GM23248 (cell line): ENCODE measurements around the gene ABL1. TPM values are rescaled to one million over a fixed set of nuclear protein-coding genes. Genes with fewer than 3 reads are reported as not detected.

Experiments
- DNase-seq: peaks from one replicate; pipeline ENCODE4 v3.0.0-alpha.2; 2015
- H2AFZ ChIP-seq: fragments of 200-600 bp; sonication (generic); 2 replicates; pipeline ENCODE4 v1.6.1; 2016; ENCODE audit warnings: antibody characterized with exemption
- H3F3A ChIP-seq: fragments of 200-600 bp; sonication (generic); 2 replicates; pipeline ENCODE4 v1.6.1; 2016; ENCODE audit warnings: mild to moderate bottlenecking, antibody characterized with exemption, mixed run types; ENCODE audit not compliant: insufficient read depth
- H3K27ac ChIP-seq: fragments of 200-600 bp; sonication (generic); 2 replicates; pipeline ENCODE4 v1.5.1; 2016; ENCODE audit warnings: mild to moderate bottlenecking
- H3K27me3 ChIP-seq: fragments of 200-600 bp; sonication (generic); replicated peaks from 2 replicates; pipeline ENCODE4 v1.6.1; 2016; ENCODE audit warnings: mild to moderate bottlenecking; ENCODE audit not compliant: insufficient read depth
- H3K36me3 ChIP-seq: fragments of 200-600 bp; sonication (generic); 2 replicates; pipeline ENCODE4 v1.6.1; 2016; ENCODE audit warnings: low read depth, mild to moderate bottlenecking
- H3K4me1 ChIP-seq: fragments of 200-600 bp; sonication (generic); 2 replicates; pipeline ENCODE4 v1.6.1; 2016; ENCODE audit warnings: mild to moderate bottlenecking; ENCODE audit not compliant: insufficient read depth
- H3K4me2 ChIP-seq: fragments of 200-600 bp; sonication (generic); one replicate; pipeline ENCODE4 v1.6.1; 2016; ENCODE audit warnings: mild to moderate bottlenecking; ENCODE audit not compliant: unreplicated experiment
- H3K4me3 ChIP-seq: fragments of 200-600 bp; sonication (generic); 2 replicates; pipeline ENCODE4 v1.5.1; 2016; ENCODE audit warnings: mild to moderate bottlenecking
- H3K79me2 ChIP-seq: fragments of 200-600 bp; sonication (generic); 2 replicates; pipeline ENCODE4 v1.6.1; 2016; ENCODE audit warnings: mild to moderate bottlenecking; ENCODE audit not compliant: insufficient read depth
- H3K9ac ChIP-seq: fragments of 200-600 bp; sonication (generic); 2 replicates; pipeline ENCODE4 v1.6.1; 2016; ENCODE audit warnings: mild to moderate bottlenecking
- H3K9me2 ChIP-seq: fragments of 200-600 bp; sonication (generic); 2 replicates; pipeline ENCODE4 v1.6.1; 2016; ENCODE audit warnings: mixed run types, mild to moderate bottlenecking, moderate library complexity; ENCODE audit not compliant: insufficient read depth
- H3K9me3 ChIP-seq: fragments of 200-600 bp; sonication (generic); one replicate; pipeline ENCODE4 v1.6.1; 2017; ENCODE audit warnings: low read depth
- H4K20me1 ChIP-seq: fragments of 200-600 bp; sonication (generic); 2 replicates; pipeline ENCODE4 v1.6.0; 2016; ENCODE audit not compliant: insufficient read depth
- EZH2 ChIP-seq: fragments of 200-600 bp; sonication (generic); IDR thresholded peaks from 2 replicates; pipeline ENCODE4 v1.6.1; 2018; ENCODE audit warnings: antibody characterized with exemption, mild to moderate bottlenecking; ENCODE audit not compliant: insufficient read depth, poor library complexity, severe bottlenecking
- EZH2phosphoT487 ChIP-seq: fragments of 200-600 bp; sonication (generic); IDR thresholded peaks from 2 replicates; pipeline ENCODE4 v1.6.1; 2018; ENCODE audit warnings: antibody characterized with exemption, moderate library complexity, mild to moderate bottlenecking, low read depth; ENCODE audit not compliant: insufficient read depth
- WGBS, 2 experiments: methylation state at CpG; one replicate each; pipeline ENCODE4 v1.1.6; 2015 to 2017; ENCODE audit warnings: low lambda C conversion rate in 2 of 2, low coverage in 1 of 2; ENCODE audit errors: missing lambda C conversion rate in 2 of 2; 5-methylcytosine and 5-hydroxymethylcytosine counted together
- in situ Hi-C: fragments of 300-500 bp; cut with MboI; formaldehyde crosslinking; loops from 2 replicates; pipeline ENCODE4 v1.15.0; 2020
- polyA plus RNA-seq: library from polyadenylated mRNA; unstranded; fragments of >200 nt; fragmentation: Nextera tagmentation; extraction: Ambion mirVana; gene quantifications from 2 replicates; pipeline ENCODE4 v1.2.1, GENCODE V29; 2016
- total RNA-seq: library from RNA; depleted of rRNA; stranded (reverse); fragments of >200 nt; shearing (Covaris generic); gene quantifications from 2 replicates; pipeline ENCODE4 v1.2.3, GENCODE V29; 2014

Gene ABL1
- total and polyA plus RNA-seq, 2 experiments from 2014 or later: 22.9 to 66.1 TPM

- Histone ChIP-seq H3K9ac (no peak overlapping the region), H3F3A (peaks cover 13% of the 10 kb centered on the region; the same call in 1 of the 2 replicates), H3K9me3 (no peaks in the 10 kb centered on the region), H3K36me3 (no peaks in the 10 kb centered on the region), H3K4me3 (no peak overlapping the region), H3K9me2 (no peaks in the 10 kb centered on the region), H3K4me1 (peaks cover 22% of the 10 kb centered on the region), H3K27me3 (no peaks in the 10 kb centered on the region), H3K79me2 (no peaks in the 10 kb centered on the region), H4K20me1 (no peaks in the 10 kb centered on the region), H3K4me2 (no peak overlapping the region), H3K27ac (no peak overlapping the region), H2AFZ (no peak overlapping the region)
- WGBS, 2 experiments: 35 to 40% methylated on average over 12 to 14 of the region's 14 CpGs
- peak; percentile 64 for DNase-seq
- in situ Hi-C loops: no loop called here
- TF ChIP-seq EZH2 (no peak), EZH2phosphoT487 (no peak)
Observed at GRCh38 chr9:130927995-130928900, 93.2 kb downstream of the ABL1 start.

GRCh38 chr9:130929571-130930038, 94.6 kb downstream of the ABL1 start:
- H2AFZ ChIP-seq: no peak overlapping the region
- in situ Hi-C loops: no loop called here
- H3K27me3 ChIP-seq: no peaks in the 10 kb centered on the region
- peaks cover 13% of the 10 kb centered on the region; the same call in 1 of the 2 replicates for H3F3A ChIP-seq
- TF ChIP-seq EZH2 (no peak), EZH2phosphoT487 (no peak)
- H3K4me1 ChIP-seq: peaks cover 24% of the 10 kb centered on the region
- no peaks in the 10 kb centered on the region for H3K9me3 ChIP-seq
- no peaks in the 10 kb centered on the region for H3K79me2 ChIP-seq
- H3K27ac ChIP-seq: no peak overlapping the region
- H3K9ac ChIP-seq: no peak overlapping the region
- no peak overlapping the region for H3K4me2 ChIP-seq
- H3K9me2 ChIP-seq: no peaks in the 10 kb centered on the region
- H3K36me3 ChIP-seq: no peaks in the 10 kb centered on the region
- 87 to 92% methylated on average over 35 to 36 of the region's 36 CpGs for WGBS, 2 experiments
- no peaks in the 10 kb centered on the region for H4K20me1 ChIP-seq
- DNase-seq: no peak
- H3K4me3 ChIP-seq: no peak overlapping the region

- no peak overlapping the region for H3K4me2 ChIP-seq
- 89 to 95% methylated on average over 10 to 23 of the region's 23 CpGs for WGBS, 2 experiments
- H3K4me1 ChIP-seq: peaks cover 24% of the 10 kb centered on the region
- H2AFZ ChIP-seq: no peak overlapping the region
- H3K9me2 ChIP-seq: no peaks in the 10 kb centered on the region
- H3K9me3 ChIP-seq: no peaks in the 10 kb centered on the region
- H3K27me3 ChIP-seq: no peaks in the 10 kb centered on the region
- H3K79me2 ChIP-seq: no peaks in the 10 kb centered on the region
- H3K4me3 ChIP-seq: no peak overlapping the region
- H3F3A ChIP-seq: peaks cover 19% of the 10 kb centered on the region; the same call in 1 of the 2 replicates
- H3K36me3 ChIP-seq: no peaks in the 10 kb centered on the region
- in situ Hi-C loops: no loop called here
- H3K27ac ChIP-seq: no peak overlapping the region
- no peaks in the 10 kb centered on the region for H4K20me1 ChIP-seq
- TF ChIP-seq EZH2phosphoT487: no peak
- TF ChIP-seq EZH2: no peak
- DNase-seq: no peak
- H3K9ac ChIP-seq: no peak overlapping the region
Observed at GRCh38 chr9:130930132-130930803, 95.2 kb downstream of the ABL1 start.

- H3K9me3 ChIP-seq: no peaks in the 10 kb centered on the region
- no peak overlapping the region for H3K9ac ChIP-seq
- WGBS, 2 experiments: 95 to 97% methylated on average over 13 to 15 of the region's 15 CpGs
- in situ Hi-C loops: no loop called here
- no peaks in the 10 kb centered on the region for H3K27me3 ChIP-seq
- H3K4me2 ChIP-seq: no peak overlapping the region
- no peak overlapping the region for H3K4me3 ChIP-seq
- H3K4me1 ChIP-seq: peaks cover 24% of the 10 kb centered on the region
- TF ChIP-seq EZH2: no peak
- TF ChIP-seq EZH2phosphoT487: no peak
- peaks cover 20% of the 10 kb centered on the region; the same call in 1 of the 2 replicates for H3F3A ChIP-seq
- no peaks in the 10 kb centered on the region for H4K20me1 ChIP-seq
- H3K36me3 ChIP-seq: no peaks in the 10 kb centered on the region
- H3K9me2 ChIP-seq: no peaks in the 10 kb centered on the region
- no peak for DNase-seq
- no peaks in the 10 kb centered on the region for H3K79me2 ChIP-seq
- H2AFZ ChIP-seq: no peak overlapping the region
- no peak overlapping the region for H3K27ac ChIP-seq
Observed at GRCh38 chr9:130930804-130931349, 95.8 kb downstream of the ABL1 start.
